ENCODE results near the gene FLRT3. TPM values are rescaled to one million over a fixed set of nuclear protein-coding genes. Genes with fewer than 3 reads are reported as not detected.

FLRT3 gene
- total and polyA plus RNA-seq, 10 of the 15 experiments (the other 5 are each of a cell fraction or from before 2014, with no cell fraction given): 0.06 to 1.9 (median 0.29) TPM

- H3K9ac ChIP-seq (ENCODE audit: control insufficient read depth, insufficient read depth, low read length): no peak overlapping the region
- no peak overlapping the region for H3K27ac ChIP-seq (ENCODE audit: control insufficient read depth, insufficient read depth)
- in situ Hi-C loops (cut with MboI) (loop anchor here (25.0 kb wide), 1 partner anchor 1318 kb away; no protein-coding TSS in a partner anchor), intact Hi-C loops (cut with micrococcal nuclease; ENCODE audit: unreplicated experiment) (loop anchor here (5.0 kb wide), 1 partner anchor 58 kb away; no protein-coding TSS in a partner anchor)
- ATAC-seq (no peak), DNase-seq (ENCODE audit: low read depth, low spot score) (no peak), FAIRE-seq (no peak)
- no peaks in the 10 kb centered on the region for H4K20me1 ChIP-seq (ENCODE audit: control insufficient read depth, insufficient read depth)
- SMC1A ChIA-PET (ENCODE audit: uncharacterized antibody, unreplicated experiment): interaction anchor here (1.0 kb wide), 1 partner anchor 9 kb away, joined by 3 read pairs; no protein-coding TSS in a partner anchor
- CTCF ChIA-PET: no interaction called here
- H3K9me3 ChIP-seq (replicated peaks; ENCODE audit: control insufficient read depth, insufficient read depth, low read length): no peaks in the 10 kb centered on the region
- POLR2A ChIA-PET: no interaction called here
- H2AFZ ChIP-seq (ENCODE audit: control insufficient read depth, low read depth, low read length): no peak overlapping the region
- H3K27me3 ChIP-seq (replicated peaks in 1 of 2; ENCODE audit: control insufficient read depth in 2 of 2, insufficient read depth in 2 of 2, low read length in 1 of 2): no peaks in the 10 kb centered on the region
- 5% methylated on average over 1 of the region's 1 CpG for WGBS (ENCODE audit: insufficient coverage, insufficient replicate concordance, low lambda C conversion rate, missing lambda C conversion rate)
- H3K4me1 ChIP-seq (ENCODE audit: control insufficient read depth, insufficient read depth, low read length): no peaks in the 10 kb centered on the region
- TF ChIP-seq PML (IDR thresholded peaks at IDR 0.05; ENCODE audit: low read length) (no peak), IKZF2 (IDR thresholded peaks at IDR 0.05) (no peak), NR2C1 (IDR thresholded peaks at IDR 0.05) (no peak), KLF5 (IDR thresholded peaks at IDR 0.05; ENCODE audit: partially characterized antibody) (no peak), PBX3 (IDR thresholded peaks at IDR 0.05; ENCODE audit: insufficient replicate concordance, low read depth, low read length) (no peak), NR2C2 (IDR thresholded peaks at IDR 0.05; ENCODE audit: borderline replicate concordance, control insufficient read depth, insufficient read length, low read depth) (no peak), SIN3A (IDR thresholded peaks at IDR 0.05; ENCODE audit: low read depth, low read length) (no peak), TARDBP (IDR thresholded peaks at IDR 0.05; ENCODE audit: borderline replicate concordance) (no peak), RUNX3 (IDR thresholded peaks at IDR 0.05; ENCODE audit: low read length) (no peak), ZBTB11 (CRISPR knock-in tag; IDR thresholded peaks at IDR 0.05) (no peak)
- no peaks in the 10 kb centered on the region for H3K36me3 ChIP-seq (ENCODE audit: control insufficient read depth in 2 of 2, insufficient read depth in 2 of 2, low read length in 1 of 2)
- H3K4me3 ChIP-seq: no peak overlapping the region
- BruUV-seq (replicated peaks): no TSS peak
- no peak overlapping the region for H3K4me2 ChIP-seq (ENCODE audit: control insufficient read depth, insufficient read depth)
- no peaks in the 10 kb centered on the region for H3K79me2 ChIP-seq (ENCODE audit: control insufficient read depth, insufficient read depth, low read length)
- RAD21 ChIA-PET (ENCODE audit: unreplicated experiment): no interaction called here
Observed at GRCh38 chr20:14344746-14345145, 7.3 kb upstream of the FLRT3 start.

Data from GM12878 (cell line).